Glomerular endothelial cell (primary cell): Measurements from ENCODE around the gene DENND4B. TPM values are rescaled to one million over a fixed set of nuclear protein-coding genes. Genes with fewer than 3 reads are reported as not detected.
"Not testable (repeated sequence)": the region's sequence is repeated elsewhere in the genome, so short reads cannot be mapped to it uniquely, and the experiment has no call there.

Experiments
- DNase-seq: peaks from one replicate; pipeline ENCODE4 v3.0.0-alpha.2; 2011; ENCODE audit warnings: low read depth, low spot score; ENCODE audit errors: extremely low read depth
- total RNA-seq: library from RNA; depleted of rRNA; stranded (reverse); fragments of >200 nt; gene quantifications from 2 replicates; pipeline ENCODE4 v1.2.3, GENCODE V29; 2015

The DENND4B gene
- 32.7 and 43.7 TPM in 2 replicates for total RNA-seq

GRCh38 chr1:153946622-153947241 lies at the start of gene DENND4B:
Gene DENND4B (minus strand): TSS chr1:153946718. CDS start chr1:153944374, 2,344 bp downstream.
- DNase-seq, result no peak

GRCh38 chr1:153995640-153996039 lies 49.1 kb upstream of the DENND4B start:
- no peak for DNase-seq

GRCh38 chr1:153995202-153995601 lies 48.7 kb upstream of the DENND4B start:
- no peak for DNase-seq

GRCh38 chr1:153991806-153992205 lies 45.3 kb upstream of the DENND4B start:
- no peak for DNase-seq

DNA sequence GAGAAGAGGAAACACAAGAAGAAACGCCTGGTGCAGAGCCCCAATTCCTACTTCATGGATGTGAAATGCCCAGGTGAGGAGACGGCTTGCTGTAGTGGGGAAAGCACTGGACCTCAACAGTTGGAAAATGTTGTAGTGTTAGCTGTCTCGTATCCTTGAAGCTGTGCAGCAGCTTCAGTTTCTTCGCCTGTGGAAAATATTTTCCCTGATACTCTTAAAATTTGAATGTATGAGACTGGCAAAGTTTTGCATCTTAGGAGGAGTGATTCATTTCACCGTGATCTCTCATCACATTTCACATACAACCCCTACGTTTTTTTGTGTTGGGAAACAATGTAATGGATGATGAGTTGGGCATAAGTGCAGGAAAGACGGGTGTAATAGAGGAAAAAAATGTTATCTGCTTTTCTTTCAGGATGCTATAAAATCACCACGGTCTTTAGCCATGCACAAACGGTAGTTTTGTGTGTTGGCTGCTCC lies 44.7 kb upstream of the DENND4B start:
- DNase-seq, result no peak

GRCh38 chr1:153990468-153991150 lies 44.1 kb upstream of the DENND4B start, which contains the start of gene RPS27:
Gene RPS27 (plus strand): TSS chr1:153990762. CDS start chr1:153990797, 35 bp downstream.
- DNase-seq, result peak; percentile 96

DNA sequence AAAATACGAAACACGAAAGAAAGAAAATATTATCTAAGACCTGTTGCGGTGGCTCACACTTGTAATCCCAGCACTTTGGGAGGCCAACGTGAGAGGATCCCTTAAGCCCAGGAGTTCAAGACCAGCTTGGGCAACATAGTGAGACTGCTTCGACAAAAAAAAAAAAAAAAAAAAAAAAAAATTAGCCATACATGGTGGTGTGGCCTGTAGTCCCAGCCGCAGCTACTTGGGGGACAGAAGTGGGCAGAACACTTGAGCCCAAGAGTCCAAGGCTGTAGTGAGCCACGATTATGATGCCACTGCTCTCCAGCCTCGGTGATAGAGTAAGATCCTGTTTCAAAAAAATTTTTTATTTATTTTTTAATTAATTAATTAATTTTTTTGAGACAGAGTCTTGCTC lies 41.1 kb upstream of the DENND4B start:
- DNase-seq, result no peak

DNA sequence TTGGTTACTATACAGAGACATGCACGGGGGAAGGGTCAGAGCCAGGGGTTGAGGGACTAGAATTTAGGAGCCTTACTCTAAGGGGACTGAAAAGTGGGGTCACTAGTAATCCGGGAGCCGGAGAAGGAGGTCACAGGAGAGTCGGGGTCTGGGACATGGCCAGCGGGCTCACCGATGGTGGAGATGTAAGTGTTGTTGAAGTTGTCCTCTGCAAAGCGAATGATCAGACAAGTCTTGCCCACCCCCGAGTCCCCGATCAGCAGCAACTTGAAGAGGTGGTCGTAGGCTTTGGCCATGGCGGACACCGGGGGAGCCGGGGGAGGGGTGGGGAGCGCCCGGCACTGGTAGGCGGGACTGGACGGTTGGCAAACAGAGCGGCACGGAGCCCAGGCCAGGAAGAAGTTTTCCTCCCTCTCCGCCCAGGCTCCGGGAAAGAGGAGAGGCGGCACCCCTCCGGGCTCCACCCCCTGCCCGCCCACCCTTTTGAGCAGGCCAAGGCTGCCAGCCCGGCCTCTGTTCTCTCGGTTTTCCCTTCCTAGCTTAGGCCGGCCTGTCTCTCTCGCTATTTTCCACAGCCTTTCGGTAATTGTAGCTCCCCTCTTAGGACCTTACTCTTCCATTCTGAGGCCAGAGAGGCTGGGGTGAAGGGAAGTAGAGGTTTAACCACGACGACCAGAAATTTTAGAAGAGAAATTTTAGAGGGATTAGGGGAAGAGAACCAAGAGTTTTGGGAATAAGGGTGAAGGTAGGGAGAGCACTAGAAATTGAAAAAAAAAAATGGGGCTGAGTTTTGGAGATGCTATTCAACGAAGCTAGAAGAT lies 39.6 kb upstream of the DENND4B start, which contains the start of gene RAB13:
Gene RAB13 (minus strand): TSS at position 399 of the 821 bp plus-strand sequence. CDS start 103 bp downstream, at position 296.
- no peak for DNase-seq

DNA sequence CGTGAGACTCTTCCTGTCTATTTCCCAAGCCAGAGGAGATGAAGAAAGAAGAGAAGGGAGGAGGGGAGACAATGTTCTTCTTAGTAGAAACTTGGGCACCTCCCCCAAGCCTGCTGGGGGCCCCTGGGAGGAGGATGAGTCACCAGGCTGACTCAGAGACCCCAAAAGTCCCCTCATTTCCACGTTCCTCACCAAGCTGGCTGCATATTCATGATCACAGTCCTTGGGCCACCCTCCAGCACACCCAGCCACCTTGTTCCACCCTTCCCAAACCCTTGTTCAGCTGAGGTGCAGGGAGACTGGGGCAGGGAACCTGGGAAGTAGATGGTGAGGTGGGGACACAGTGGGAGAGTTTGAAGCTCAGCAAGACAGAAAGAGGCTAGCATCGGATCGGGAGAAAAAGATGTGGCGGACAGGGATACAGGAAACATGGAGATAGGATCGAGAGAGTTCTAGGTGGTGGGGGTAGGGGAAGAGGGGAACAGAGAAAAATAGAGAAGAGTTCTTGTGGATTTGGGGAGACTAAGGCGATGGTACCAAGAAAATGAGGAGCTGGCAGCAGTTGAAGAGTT lies 38.9 kb upstream of the DENND4B start:
- no peak for DNase-seq

DNA sequence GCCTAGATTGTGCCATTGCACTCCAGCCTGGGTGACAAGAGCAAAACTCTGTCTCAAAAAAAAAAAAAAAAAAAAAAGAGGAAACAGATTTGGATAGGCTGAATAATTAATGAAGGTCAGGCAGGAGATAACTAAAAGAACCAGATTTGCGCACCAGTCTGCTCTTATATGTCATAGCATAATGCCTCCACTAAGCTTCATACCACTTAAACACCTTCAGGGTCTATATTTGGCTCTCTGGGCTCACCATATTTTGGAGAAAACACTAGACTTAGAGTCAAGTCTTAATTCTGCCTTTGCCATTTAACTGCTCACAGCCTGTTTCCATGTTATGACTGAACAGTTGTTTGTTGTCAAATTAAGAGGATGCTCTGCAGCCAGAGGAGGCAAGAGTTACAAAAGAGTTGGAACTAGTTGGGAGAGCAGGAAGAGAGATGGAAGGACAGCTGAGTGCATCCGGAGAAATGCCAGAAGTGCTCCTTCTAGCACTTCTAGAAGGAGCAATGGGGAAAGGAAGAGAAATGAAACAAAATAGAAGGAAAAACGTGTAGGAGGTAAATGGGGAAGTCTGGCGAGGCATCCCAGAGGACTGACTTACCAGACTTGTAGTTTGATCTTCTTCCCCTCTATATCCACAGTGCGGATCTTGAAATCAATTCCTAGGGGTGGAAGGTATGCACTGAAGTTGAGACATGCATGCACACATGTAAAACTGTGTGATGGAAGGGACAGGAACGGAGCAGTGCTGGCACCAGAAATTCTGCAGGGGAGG lies 37.8 kb upstream of the DENND4B start:
- no peak for DNase-seq

GRCh38 chr1:153981735-153982134 lies 35.2 kb upstream of the DENND4B start:
- not testable (repeated sequence) for DNase-seq

DNA sequence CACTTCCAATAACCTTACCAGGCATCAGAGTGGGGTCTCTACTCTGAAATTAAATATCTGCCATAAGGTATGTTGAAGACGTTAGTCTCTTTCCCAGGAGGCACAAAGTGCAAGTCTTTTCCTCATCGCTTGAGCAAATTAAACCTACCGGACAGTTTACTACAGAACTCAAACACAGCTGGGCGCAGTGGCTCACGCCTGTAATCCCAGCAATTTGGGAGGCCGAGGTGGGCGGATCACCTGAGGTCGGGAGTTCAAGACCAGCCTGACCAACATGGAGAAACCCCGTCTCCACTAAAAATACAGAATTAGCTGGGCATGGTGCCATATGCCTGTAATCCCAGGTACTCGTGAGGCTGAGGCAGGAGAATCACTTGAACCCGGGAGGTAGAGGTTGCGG lies 32.6 kb upstream of the DENND4B start:
- DNase-seq, result not testable (repeated sequence)

- DNase-seq, result no peak
Measured at GRCh38 chr1:153978274-153978909, 31.9 kb upstream of the DENND4B start.

- no peak for DNase-seq
Measured at GRCh38 chr1:153977250-153978240, 31.0 kb upstream of the DENND4B start, which contains the start of gene JTB. Gene JTB (minus strand): TSS chr1:153977674. CDS start chr1:153977252, 422 bp downstream.

GRCh38 chr1:153976819-153977249 lies 30.3 kb upstream of the DENND4B start:
- DNase-seq, result no peak

DNA sequence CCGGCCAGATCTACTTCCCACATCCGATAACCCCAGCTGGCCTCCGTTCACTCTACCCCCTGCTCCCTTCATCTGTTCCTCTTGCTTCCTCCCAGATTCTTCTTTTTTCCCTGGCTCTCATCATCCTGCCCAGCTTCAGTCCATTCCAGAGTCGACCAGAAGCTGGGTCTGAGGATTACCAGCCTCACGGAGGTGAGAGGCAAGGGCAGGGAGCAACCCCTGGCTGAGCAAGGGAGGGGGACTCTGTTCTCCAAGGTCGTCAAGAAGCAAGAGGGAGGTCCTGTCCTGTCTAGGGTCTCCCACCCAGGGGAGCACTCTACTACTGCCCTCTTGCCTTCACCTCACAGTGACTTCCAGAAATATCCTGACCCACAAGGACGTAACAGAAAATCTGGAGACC lies 27.0 kb upstream of the DENND4B start:
- DNase-seq, result no peak

DNA sequence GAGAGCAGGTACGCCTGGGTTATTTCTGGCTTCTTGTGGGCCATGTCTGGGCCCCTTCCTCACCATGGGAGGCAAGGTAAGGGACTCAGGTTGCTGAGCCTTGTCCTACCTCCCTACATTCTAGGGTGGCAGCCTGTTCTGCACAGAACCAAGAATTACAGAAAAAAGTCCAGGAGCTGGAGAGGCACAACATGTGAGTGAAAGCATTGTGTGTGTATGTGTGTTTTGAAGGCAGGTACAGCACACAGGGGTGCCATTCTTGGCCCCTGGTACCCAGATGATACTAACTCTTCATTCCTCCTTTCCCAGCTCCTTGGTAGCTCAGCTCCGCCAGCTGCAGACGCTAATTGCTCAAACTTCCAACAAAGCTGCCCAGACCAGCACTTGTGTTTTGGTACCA lies 26.6 kb upstream of the DENND4B start:
- DNase-seq, result no peak

DNA sequence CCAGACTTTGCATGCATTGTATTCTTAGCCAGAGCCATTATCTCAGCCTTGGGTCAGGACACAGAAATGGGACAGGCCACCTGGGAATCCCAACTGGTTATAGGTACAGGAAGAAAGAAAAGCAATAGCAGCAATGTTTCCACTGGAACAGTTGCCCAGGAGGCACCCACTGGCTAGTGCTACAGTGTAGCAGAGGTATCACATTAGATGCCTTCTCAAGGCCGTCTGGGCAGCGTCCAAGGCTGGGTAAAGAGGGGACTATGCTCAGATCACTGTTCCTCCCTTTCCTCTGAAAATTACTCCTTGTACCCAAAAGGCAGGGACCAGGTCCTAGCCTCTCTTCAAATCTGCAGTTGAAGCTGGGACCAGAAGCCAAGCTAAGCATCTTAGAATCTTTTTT lies 23.8 kb upstream of the DENND4B start:
- DNase-seq, result no peak
